H9 (cell line): ENCODE results near the gene PRR30. TPM values are rescaled to one million over a fixed set of nuclear protein-coding genes. Genes with fewer than 3 reads are reported as not detected.

Source experiments
- DNase-seq: peaks from one replicate; pipeline ENCODE4 v3.0.0-alpha.2; 2017
- H2AFZ ChIP-seq: one replicate; pipeline ENCODE4 v1.6.1; 2013; ENCODE audit warnings: mild to moderate bottlenecking, low read length, control low read depth, moderate library complexity
- H2AK5ac ChIP-seq: 2 replicates; pipeline ENCODE4 v1.6.1; 2013; ENCODE audit warnings: low read length, control low read depth, mixed read lengths; ENCODE audit not compliant: insufficient read length
- H2BK120ac ChIP-seq: one replicate; pipeline ENCODE4 v1.6.1; 2013; ENCODE audit warnings: low read depth, mild to moderate bottlenecking, low read length, control low read depth, inconsistent platforms; ENCODE audit not compliant: poor library complexity, severe bottlenecking
- H2BK12ac ChIP-seq: 2 replicates; pipeline ENCODE4 v1.6.1; 2013; ENCODE audit warnings: low read length, control low read depth, mixed read lengths, low read depth; ENCODE audit not compliant: insufficient read length
- H2BK15ac ChIP-seq: 2 replicates; pipeline ENCODE4 v1.6.1; 2013; ENCODE audit warnings: low read depth, low read length, control low read depth
- H2BK20ac ChIP-seq: one replicate; pipeline ENCODE4 v1.6.1; 2013; ENCODE audit warnings: low read depth, mild to moderate bottlenecking, low read length, control low read depth, inconsistent platforms; ENCODE audit not compliant: poor library complexity, severe bottlenecking
- H2BK5ac ChIP-seq: 2 replicates; pipeline ENCODE4 v1.6.1; 2013; ENCODE audit warnings: low read length, control low read depth, mixed read lengths; ENCODE audit not compliant: insufficient read length
- H3K14ac ChIP-seq: 2 replicates; pipeline ENCODE4 v1.6.1; 2013; ENCODE audit warnings: low read length, control low read depth; ENCODE audit not compliant: insufficient read depth
- H3K18ac ChIP-seq: 2 replicates; pipeline ENCODE4 v1.6.1; 2013; ENCODE audit warnings: low read depth, mild to moderate bottlenecking, mixed read lengths, low read length, control low read depth; ENCODE audit not compliant: insufficient read length
- H3K23ac ChIP-seq: 2 replicates; pipeline ENCODE4 v1.6.1; 2013; ENCODE audit warnings: low read length, control low read depth, mixed read lengths, low read depth; ENCODE audit not compliant: insufficient read length
- H3K23me2 ChIP-seq: 2 replicates; pipeline ENCODE4 v1.6.1; 2013; ENCODE audit warnings: low read depth, mild to moderate bottlenecking, mixed read lengths, low read length, control low read depth; ENCODE audit not compliant: insufficient read length, poor library complexity, severe bottlenecking
- H3K27ac ChIP-seq: 2 replicates; pipeline ENCODE4 v1.5.1; 2013; ENCODE audit warnings: low read length, control low read depth, mixed read lengths, low read depth; ENCODE audit not compliant: insufficient read length
- H3K27me3 ChIP-seq: 2 replicates; pipeline ENCODE4 v1.6.1; 2013; ENCODE audit warnings: low read length, control low read depth, inconsistent platforms; ENCODE audit not compliant: insufficient read depth
- H3K4ac ChIP-seq: 2 replicates; pipeline ENCODE4 v1.6.1; 2013; ENCODE audit warnings: low read depth, mild to moderate bottlenecking, control low read depth, inconsistent platforms, low read length, moderate library complexity
- H3K4me1 ChIP-seq: 2 replicates; pipeline ENCODE4 v1.6.1; 2013; ENCODE audit warnings: low read length, control low read depth, inconsistent platforms; ENCODE audit not compliant: insufficient read depth
- H3K4me2 ChIP-seq: 2 replicates; pipeline ENCODE4 v1.6.1; 2013; ENCODE audit warnings: low read length, control low read depth, mixed read lengths; ENCODE audit not compliant: insufficient read length, insufficient read depth
- H3K56ac ChIP-seq: 2 replicates; pipeline ENCODE4 v1.6.1; 2013; ENCODE audit warnings: low read depth, mild to moderate bottlenecking, mixed read lengths, low read length, control low read depth; ENCODE audit not compliant: insufficient read length
- H3K79me1 ChIP-seq: 2 replicates; pipeline ENCODE4 v1.6.1; 2013; ENCODE audit warnings: low read depth, mild to moderate bottlenecking, moderate library complexity, low read length, control low read depth, inconsistent platforms; ENCODE audit not compliant: insufficient read depth, poor library complexity, severe bottlenecking
- H3K79me2 ChIP-seq: 2 replicates; pipeline ENCODE4 v1.6.1; 2013; ENCODE audit warnings: low read length, control low read depth, inconsistent platforms; ENCODE audit not compliant: insufficient read depth
- H3K9ac ChIP-seq: 2 replicates; pipeline ENCODE4 v1.6.1; 2013; ENCODE audit warnings: low read length, control low read depth, mixed read lengths; ENCODE audit not compliant: insufficient read length; ENCODE audit errors: extremely low read depth
- H3K9me3 ChIP-seq: one replicate; pipeline ENCODE4 v1.6.1; 2013; ENCODE audit warnings: low read depth, low read length, inconsistent platforms; ENCODE audit not compliant: control insufficient read depth
- H3T11ph ChIP-seq: one replicate; pipeline ENCODE4 v1.6.1; 2013; ENCODE audit warnings: mild to moderate bottlenecking, low read length, control low read depth, inconsistent platforms
- H4K20me1 ChIP-seq: one replicate; pipeline ENCODE4 v1.6.1; 2013; ENCODE audit not compliant: control insufficient read depth, insufficient read length, insufficient read depth
- H4K5ac ChIP-seq: 2 replicates; pipeline ENCODE4 v1.6.1; 2013; ENCODE audit warnings: low read depth, mild to moderate bottlenecking, mixed read lengths, low read length, control low read depth; ENCODE audit not compliant: insufficient read length
- H4K8ac ChIP-seq: replicated peaks from 2 replicates; pipeline ENCODE4 v1.6.1; 2013; ENCODE audit warnings: low read length, control low read depth, mixed read lengths, low read depth; ENCODE audit not compliant: insufficient read length
- H4K91ac ChIP-seq: 2 replicates; pipeline ENCODE4 v1.6.1; 2013; ENCODE audit warnings: low read depth, mild to moderate bottlenecking, moderate library complexity, mixed read lengths, low read length, control low read depth; ENCODE audit not compliant: insufficient read length
- H3K27ac Mint-ChIP-seq, 3 experiments: 2 replicates in 2 of 3; 3 replicates in 1 of 3; pipeline ENCODE4 v1.8.0; 2020 to 2021; ENCODE audit warnings: mixed read lengths in 3 of 3, mild to moderate bottlenecking in 1 of 3, moderate library complexity in 1 of 3
- H3K27me3 Mint-ChIP-seq: 2 replicates; pipeline ENCODE4 v1.8.0; 2021; ENCODE audit warnings: low read depth, mild to moderate bottlenecking, moderate library complexity, mixed read lengths
- H3K36me3 Mint-ChIP-seq, 3 experiments: 2 replicates in 2 of 3; 3 replicates in 1 of 3; pipeline ENCODE4 v1.8.0; 2020 to 2021; ENCODE audit warnings: low read depth in 3 of 3, mixed read lengths in 3 of 3; ENCODE audit not compliant: insufficient read depth in 1 of 3
- H3K4me1 Mint-ChIP-seq, 2 experiments: 2 replicates each; pipeline ENCODE4 v1.8.0; 2020; ENCODE audit warnings: mixed read lengths in 2 of 2
- H3K4me3 Mint-ChIP-seq, 2 experiments: 2 replicates in 1 of 2; 3 replicates in 1 of 2; pipeline ENCODE4 v1.8.0; 2020 to 2021; ENCODE audit warnings: mild to moderate bottlenecking in 2 of 2, mixed read lengths in 2 of 2, moderate library complexity in 1 of 2
- H3K9me3 Mint-ChIP-seq, 2 experiments: 2 replicates in 1 of 2; 3 replicates in 1 of 2; pipeline ENCODE4 v1.8.0; 2020; ENCODE audit warnings: mild to moderate bottlenecking in 2 of 2, mixed read lengths in 2 of 2, moderate library complexity in 1 of 2
- CTCF ChIP-seq: fragments of 200-600 bp; sonication (generic); conservative IDR thresholded peaks from 3 replicates; pipeline ENCODE4 v1.8.0; 2021; ENCODE audit warnings: antibody characterized with exemption, mild to moderate bottlenecking
- WGBS: extraction: QIAGEN DNeasy Blood & Tissue Kit; methylation state at CpG from one replicate; pipeline ENCODE4 v1.1.7; 2013; ENCODE audit warnings: missing lambda C conversion rate, low lambda C conversion rate, mixed read lengths; ENCODE audit not compliant: insufficient read length; ENCODE audit errors: extremely low coverage; 5-methylcytosine and 5-hydroxymethylcytosine counted together
- total RNA-seq: library from RNA; stranded (reverse); gene quantifications from 2 replicates; pipeline ENCODE4 v1.2.1, GENCODE V29; 2021

The PRR30 gene
- total RNA-seq, 1 experiment from 2014 or later = not detected

- no peak overlapping the region for H4K91ac ChIP-seq
- H2BK15ac ChIP-seq = no peak overlapping the region
- no peaks in the 10 kb centered on the region; a peak in 1 of 7 replicates for H3K36me3 Mint-ChIP-seq
- no peak overlapping the region for H2BK12ac ChIP-seq
- no peaks in the 10 kb centered on the region for H3K9me3 Mint-ChIP-seq
- no peak overlapping the region for H2BK120ac ChIP-seq
- H3K9ac ChIP-seq = no peak overlapping the region
- no peak overlapping the region for H3K27ac Mint-ChIP-seq
- H3K4ac ChIP-seq = no peak overlapping the region
- no peak overlapping the region for H2BK5ac ChIP-seq
- H4K5ac ChIP-seq = no peak overlapping the region
- peaks cover 15% of the 10 kb centered on the region for H3K27me3 Mint-ChIP-seq
- WGBS = no CpG with 5 or more reads among the region's 3 CpGs
- no peaks in the 10 kb centered on the region for H3K79me2 ChIP-seq
- H3K23me2 ChIP-seq = no peaks in the 10 kb centered on the region
- H2AK5ac ChIP-seq = no peak overlapping the region
- H3K4me3 Mint-ChIP-seq = no peak overlapping the region
- H3K9me3 ChIP-seq = no peaks in the 10 kb centered on the region
- no peak overlapping the region for H3K4me2 ChIP-seq
- no peak overlapping the region for H3K27ac ChIP-seq
- H3K4me1 Mint-ChIP-seq = peaks cover 0 to 5% of the 10 kb centered on the region in 2 experiments; a peak in 2 of 4 replicates
- H2AFZ ChIP-seq = no peak overlapping the region
- H3K18ac ChIP-seq = no peak overlapping the region
- no peak overlapping the region for H3K14ac ChIP-seq
- no peak for TF ChIP-seq CTCF
- no peaks in the 10 kb centered on the region for H3K79me1 ChIP-seq
- H3K27me3 ChIP-seq = no peaks in the 10 kb centered on the region
- no peak overlapping the region for H4K8ac ChIP-seq
- no peak for DNase-seq
- H3K23ac ChIP-seq = no peak overlapping the region
- H4K20me1 ChIP-seq = no peaks in the 10 kb centered on the region
- H3K4me1 ChIP-seq = no peaks in the 10 kb centered on the region
- no peak overlapping the region for H3T11ph ChIP-seq
- H2BK20ac ChIP-seq = no peak overlapping the region
- no peak overlapping the region for H3K56ac ChIP-seq
These were observed 33.2 kb downstream of the PRR30 start for GRCh38 chr2:27105981-27106380.
